ENCODE data around the gene PTP4A2.

The PTP4A2 gene

GRCh38 chr1:31980835-31981455 lies 42.8 kb upstream of the PTP4A2 start:
- no peak for TF ChIP-seq EZH2phosphoT487 (IDR thresholded peaks at IDR 0.05; ENCODE audit: borderline replicate concordance)
- TF ChIP-seq CTCF (conservative IDR thresholded peaks at IDR 0.05; ENCODE audit: low read length) = no peak
- no peaks in the 10 kb centered on the region for H3K36me3 ChIP-seq (ENCODE audit: insufficient read depth, low read length)
- H3K9me3 ChIP-seq (ENCODE audit: insufficient read depth, low read depth, low read length) = no peaks in the 10 kb centered on the region
- no peak overlapping the region; the same call in 1 of the 2 replicates for H2AFZ ChIP-seq (ENCODE audit: low read length)
- H4K20me1 ChIP-seq (ENCODE audit: insufficient read depth, low read length, poor library complexity, severe bottlenecking) = no peaks in the 10 kb centered on the region
- H3K4me3 ChIP-seq (ENCODE audit: low read length, poor library complexity, severe bottlenecking) = no peak overlapping the region
- H3K9ac ChIP-seq (ENCODE audit: low read depth, low read length, poor library complexity, severe bottlenecking) = peak overlapping the region; percentile 53
- peaks cover 5% of the 10 kb centered on the region; the same call in 1 of the 2 replicates for H3F3A ChIP-seq (ENCODE audit: low read depth)
- H3K4me2 ChIP-seq (ENCODE audit: low read depth, low read length, poor library complexity, severe bottlenecking) = peak overlapping the region; percentile 70
- H3K4me1 ChIP-seq (ENCODE audit: insufficient read depth, low read length, poor library complexity, severe bottlenecking) = peaks cover 48% of the 10 kb centered on the region
- H3K79me2 ChIP-seq (ENCODE audit: insufficient read depth, low read length) = no peaks in the 10 kb centered on the region
- no peaks in the 10 kb centered on the region for H3K9me2 ChIP-seq (replicated peaks; ENCODE audit: low read depth, low read length)
- H3K27me3 ChIP-seq (ENCODE audit: insufficient read depth, low read length, poor library complexity, severe bottlenecking) = no peaks in the 10 kb centered on the region

- Histone ChIP-seq H3K9ac (ENCODE audit: low read depth, low read length, poor library complexity, severe bottlenecking) (no peak overlapping the region), H3K9me3 (ENCODE audit: insufficient read depth, low read depth, low read length) (no peaks in the 10 kb centered on the region), H4K20me1 (ENCODE audit: insufficient read depth, low read length, poor library complexity, severe bottlenecking) (no peaks in the 10 kb centered on the region), H3K4me3 (ENCODE audit: low read length, poor library complexity, severe bottlenecking) (no peak overlapping the region), H3K9me2 (replicated peaks; ENCODE audit: low read depth, low read length) (no peaks in the 10 kb centered on the region), H3K4me1 (ENCODE audit: insufficient read depth, low read length, poor library complexity, severe bottlenecking) (peaks cover 30% of the 10 kb centered on the region), H3F3A (ENCODE audit: low read depth) (no peaks in the 10 kb centered on the region; the same call in 1 of the 2 replicates), H3K36me3 (ENCODE audit: insufficient read depth, low read length) (no peaks in the 10 kb centered on the region), H3K4me2 (ENCODE audit: low read depth, low read length, poor library complexity, severe bottlenecking) (no peak overlapping the region), H3K27me3 (ENCODE audit: insufficient read depth, low read length, poor library complexity, severe bottlenecking) (no peaks in the 10 kb centered on the region), H3K79me2 (ENCODE audit: insufficient read depth, low read length) (no peaks in the 10 kb centered on the region), H2AFZ (ENCODE audit: low read length) (no peak overlapping the region)
- TF ChIP-seq EZH2phosphoT487 (IDR thresholded peaks at IDR 0.05; ENCODE audit: borderline replicate concordance) (no peak), CTCF (conservative IDR thresholded peaks at IDR 0.05; ENCODE audit: low read length) (no peak)
These were observed 40.8 kb upstream of the PTP4A2 start for GRCh38 chr1:31978843-31979400.

- H3F3A ChIP-seq (ENCODE audit: low read depth) = no peaks in the 10 kb centered on the region; the same call in 1 of the 2 replicates
- no peaks in the 10 kb centered on the region for H3K79me2 ChIP-seq (ENCODE audit: insufficient read depth, low read length)
- H3K4me1 ChIP-seq (ENCODE audit: insufficient read depth, low read length, poor library complexity, severe bottlenecking) = peaks cover 20% of the 10 kb centered on the region
- peak; percentile 68 for TF ChIP-seq CTCF (conservative IDR thresholded peaks at IDR 0.05; ENCODE audit: low read length)
- no peak for TF ChIP-seq EZH2phosphoT487 (IDR thresholded peaks at IDR 0.05; ENCODE audit: borderline replicate concordance)
- H3K4me3 ChIP-seq (ENCODE audit: low read length, poor library complexity, severe bottlenecking) = no peak overlapping the region
- no peak overlapping the region for H3K4me2 ChIP-seq (ENCODE audit: low read depth, low read length, poor library complexity, severe bottlenecking)
- no peaks in the 10 kb centered on the region for H3K27me3 ChIP-seq (ENCODE audit: insufficient read depth, low read length, poor library complexity, severe bottlenecking)
- H3K9ac ChIP-seq (ENCODE audit: low read depth, low read length, poor library complexity, severe bottlenecking) = no peak overlapping the region
- H4K20me1 ChIP-seq (ENCODE audit: insufficient read depth, low read length, poor library complexity, severe bottlenecking) = no peaks in the 10 kb centered on the region
- no peaks in the 10 kb centered on the region for H3K9me2 ChIP-seq (replicated peaks; ENCODE audit: low read depth, low read length)
- H2AFZ ChIP-seq (ENCODE audit: low read length) = no peak overlapping the region
- H3K36me3 ChIP-seq (ENCODE audit: insufficient read depth, low read length) = no peaks in the 10 kb centered on the region
- no peaks in the 10 kb centered on the region for H3K9me3 ChIP-seq (ENCODE audit: insufficient read depth, low read depth, low read length)
These were observed 39.4 kb upstream of the PTP4A2 start for GRCh38 chr1:31977385-31978131.
